K562 (cell line): ENCODE results near the gene ST3GAL3. TPM values are rescaled to one million over a fixed set of nuclear protein-coding genes. Genes with fewer than 3 reads are reported as not detected.

Source experiments
- BDP1 ChIP-seq: IDR thresholded peaks from 3 replicates; pipeline ENCODE4 v1.6.1; 2011; ENCODE audit not compliant: insufficient read length, insufficient read depth
- CBX3 ChIP-seq, 2 experiments: IDR thresholded peaks; 1 replicate in 1 of 2; 2 replicates in 1 of 2; pipeline ENCODE4 v1.6.1; 2012; ENCODE audit warnings: inconsistent platforms in 2 of 2, low read length in 2 of 2, borderline replicate concordance in 1 of 2, control low read depth in 1 of 2
- DMBX1 ChIP-seq: fragments of 250-450 bp; sonication (Bioruptor Pico); IDR thresholded peaks from 2 replicates; pipeline ENCODE4 v1.8.0; 2022; ENCODE audit warnings: inconsistent platforms, mild to moderate bottlenecking, moderate library complexity, borderline replicate concordance
- FOXJ2 ChIP-seq: fragments of 200-800 bp; sonication (Bioruptor generic); IDR thresholded peaks from 2 replicates; pipeline ENCODE4 v1.6.1; 2016; ENCODE audit warnings: missing genetic modification characterization, missing compliant biosample characterization
- GABPB1 ChIP-seq: sonication (generic); formaldehyde crosslinking; IDR thresholded peaks from 2 replicates; pipeline ENCODE4 v1.8.0; 2022; ENCODE audit warnings: mild to moderate bottlenecking, missing genetic modification reagents
- HIVEP1 ChIP-seq: fragments of 250-450 bp; sonication (Bioruptor Pico); IDR thresholded peaks from 2 replicates; pipeline ENCODE4 v1.4.0; 2020; ENCODE audit warnings: mild to moderate bottlenecking
- NCOR1 ChIP-seq: fragments of 450-650 bp; IDR thresholded peaks from 2 replicates; pipeline ENCODE4 v1.6.1; 2016; ENCODE audit warnings: mild to moderate bottlenecking, moderate library complexity
- NONO ChIP-seq, 2 experiments: fragments of 200-400 bp in 1 of 2; fragments of 450-650 bp in 1 of 2; formaldehyde crosslinking in 1 of 2; IDR thresholded peaks; 2 replicates each; pipeline ENCODE4 v1.6.1; 2017; ENCODE audit warnings: low read depth in 2 of 2, mild to moderate bottlenecking in 2 of 2, moderate library complexity in 2 of 2, low read length in 1 of 2
- PRPF4 ChIP-seq: fragments of 200-400 bp; formaldehyde crosslinking; IDR thresholded peaks from one replicate; pipeline ENCODE4 v1.6.1; 2017; ENCODE audit warnings: low read length, low read depth, mild to moderate bottlenecking; ENCODE audit not compliant: insufficient read depth, poor library complexity, severe bottlenecking
- SMC3 ChIP-seq: conservative IDR thresholded peaks from 2 replicates; pipeline ENCODE4 v1.6.1; 2011; ENCODE audit warnings: low read depth, low read length, improper control_type of control experiment; ENCODE audit not compliant: insufficient read depth
- SRSF3 ChIP-seq: fragments of 200-400 bp; formaldehyde crosslinking; IDR thresholded peaks from 2 replicates; pipeline ENCODE4 v1.6.1; 2016; ENCODE audit warnings: mild to moderate bottlenecking, low read length, moderate library complexity; ENCODE audit not compliant: insufficient read depth
- TEAD1 ChIP-seq, 2 experiments: fragments of 450-650 bp in 1 of 2; sonication (generic) in 1 of 2; formaldehyde crosslinking; IDR thresholded peaks; 2 replicates each; pipeline versions ENCODE4 v1.4.0 to v1.8.0; 2020 to 2022; ENCODE audit warnings: mild to moderate bottlenecking in 2 of 2, missing genetic modification reagents in 1 of 2
- TRIM24 ChIP-seq, 2 experiments: fragments of 450-650 bp; IDR thresholded peaks; 2 replicates each; pipeline ENCODE4 v1.6.1; 2016
- ZNF408 ChIP-seq: fragments of 250-450 bp; sonication (Bioruptor Pico); IDR thresholded peaks from 2 replicates; pipeline ENCODE4 v1.4.0; 2020; ENCODE audit warnings: low read depth, mild to moderate bottlenecking, moderate library complexity
- polyA plus RNA-seq, 8 experiments: library from polyadenylated mRNA; depleted of rRNA in 4 of 8; stranded (reverse) in 5 of 8; unstranded in 3 of 8; fragments of >200 nt; fragmentation: Nextera tagmentation in 2 of 8; fragmentation: Illumina TruSeq in 1 of 8; extraction: Ambion mirVana in 2 of 8; extraction: Trizol in 1 of 8; gene quantifications; 2 replicates each; pipeline versions ENCODE4 v1.2.1 to v1.2.3, GENCODE V29; 2011 to 2014; ENCODE audit warnings: inconsistent platforms in 1 of 8, missing spikeins in 1 of 8
- total RNA-seq, 7 experiments: library from RNA; depleted of rRNA in 6 of 7; stranded (reverse); fragments of >200 nt in 6 of 7; fragmentation: Illumina TruSeq in 2 of 7; extraction: Trizol in 2 of 7; gene quantifications; 2 replicates each; pipeline versions ENCODE4 v1.2.1 to v1.2.3, GENCODE V29; 2011 to 2021; ENCODE audit warnings: low replicate concordance in 1 of 7
- TF ChIP-seq, protein P1 (sequence below): fragments of 450-650 bp; IDR thresholded peaks from 2 replicates; pipeline ENCODE4 v1.6.1; 2014; ENCODE audit warnings: low read depth, mild to moderate bottlenecking, moderate library complexity, borderline replicate concordance
- TF ChIP-seq, protein P2 (sequence below): fragments of 250-450 bp; sonication (Bioruptor Pico); IDR thresholded peaks from 2 replicates; pipeline ENCODE4 v1.4.0; 2020; ENCODE audit warnings: mild to moderate bottlenecking
- TF ChIP-seq, protein P3 (sequence below): conservative IDR thresholded peaks from 2 replicates; pipeline ENCODE4 v1.6.1; 2011; ENCODE audit warnings: low read depth, mild to moderate bottlenecking, low read length; ENCODE audit not compliant: control insufficient read depth
- TF ChIP-seq, protein P4 (sequence below): fragments of 250-450 bp; sonication (Bioruptor Pico); IDR thresholded peaks from 2 replicates; pipeline ENCODE4 v1.5.0; 2020; ENCODE audit warnings: mild to moderate bottlenecking, borderline replicate concordance
- TF ChIP-seq, protein P5 (sequence below): sonication (generic); formaldehyde crosslinking; IDR thresholded peaks from 2 replicates; pipeline ENCODE4 v1.8.1; 2023; ENCODE audit warnings: mild to moderate bottlenecking, missing genetic modification reagents

Gene ST3GAL3
- total and polyA plus RNA-seq, 9 of the 15 experiments (the other 6 are each of a cell fraction or from before 2014, with no cell fraction given), result 1.2 to 18.9 (median 11.0) TPM

DNA sequence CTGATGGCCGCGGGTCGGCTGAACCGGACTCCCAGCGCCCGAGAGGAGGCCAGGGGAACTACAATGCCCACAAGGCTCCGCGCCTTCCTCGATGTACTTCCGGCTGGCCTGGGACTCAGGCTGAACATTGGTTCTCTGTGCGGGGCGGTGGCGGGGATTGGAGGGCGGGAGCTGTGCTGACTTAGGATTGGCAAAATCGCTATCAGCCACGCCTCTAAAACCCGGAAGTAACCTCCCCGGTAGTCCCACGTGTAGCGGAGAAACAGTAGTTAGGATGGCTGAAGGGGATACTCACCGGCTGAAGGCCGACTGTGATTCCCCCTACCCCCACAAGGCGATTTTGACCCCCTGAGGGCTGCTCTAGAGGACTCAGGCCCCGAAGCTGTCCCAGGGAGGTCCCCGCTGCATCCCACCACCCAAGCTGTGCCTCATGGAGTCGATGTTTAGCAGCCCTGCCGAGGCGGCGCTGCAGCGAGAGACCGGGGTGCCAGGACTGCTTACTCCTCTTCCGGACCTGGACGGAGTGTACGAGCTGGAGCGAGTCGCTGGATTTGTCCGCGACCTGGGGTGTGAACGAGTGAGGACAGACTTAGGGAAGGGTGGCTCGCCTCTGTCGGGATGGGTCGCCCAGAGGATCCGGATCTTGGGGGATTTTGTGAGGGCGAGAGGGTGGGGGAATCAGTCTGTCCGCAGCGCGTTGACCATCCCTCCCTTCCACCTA is 262.6 kb downstream of the ST3GAL3 start, which contains the start of gene DPH2 (continued):
- TF ChIP-seq, protein P1, sequence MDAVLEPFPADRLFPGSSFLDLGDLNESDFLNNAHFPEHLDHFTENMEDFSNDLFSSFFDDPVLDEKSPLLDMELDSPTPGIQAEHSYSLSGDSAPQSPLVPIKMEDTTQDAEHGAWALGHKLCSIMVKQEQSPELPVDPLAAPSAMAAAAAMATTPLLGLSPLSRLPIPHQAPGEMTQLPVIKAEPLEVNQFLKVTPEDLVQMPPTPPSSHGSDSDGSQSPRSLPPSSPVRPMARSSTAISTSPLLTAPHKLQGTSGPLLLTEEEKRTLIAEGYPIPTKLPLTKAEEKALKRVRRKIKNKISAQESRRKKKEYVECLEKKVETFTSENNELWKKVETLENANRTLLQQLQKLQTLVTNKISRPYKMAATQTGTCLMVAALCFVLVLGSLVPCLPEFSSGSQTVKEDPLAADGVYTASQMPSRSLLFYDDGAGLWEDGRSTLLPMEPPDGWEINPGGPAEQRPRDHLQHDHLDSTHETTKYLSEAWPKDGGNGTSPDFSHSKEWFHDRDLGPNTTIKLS, result peak; percentile 82
- no peak for TF ChIP-seq CBX3 (IDR thresholded peaks at IDR 0.05; ENCODE audit: borderline replicate concordance in 1 of 2, low read length in 2 of 2)
- TF ChIP-seq NONO (IDR thresholded peaks at IDR 0.05; ENCODE audit: low read depth in 2 of 2, low read length in 1 of 2), result no peak
- TF ChIP-seq TRIM24 (IDR thresholded peaks at IDR 0.05), result no peak
- TF ChIP-seq FOXJ2 (tag), result no peak; the same call in 1 of the 2 replicates
- TF ChIP-seq NCOR1, result no peak
- no peak for TF ChIP-seq BDP1
- TF ChIP-seq, protein P2, sequence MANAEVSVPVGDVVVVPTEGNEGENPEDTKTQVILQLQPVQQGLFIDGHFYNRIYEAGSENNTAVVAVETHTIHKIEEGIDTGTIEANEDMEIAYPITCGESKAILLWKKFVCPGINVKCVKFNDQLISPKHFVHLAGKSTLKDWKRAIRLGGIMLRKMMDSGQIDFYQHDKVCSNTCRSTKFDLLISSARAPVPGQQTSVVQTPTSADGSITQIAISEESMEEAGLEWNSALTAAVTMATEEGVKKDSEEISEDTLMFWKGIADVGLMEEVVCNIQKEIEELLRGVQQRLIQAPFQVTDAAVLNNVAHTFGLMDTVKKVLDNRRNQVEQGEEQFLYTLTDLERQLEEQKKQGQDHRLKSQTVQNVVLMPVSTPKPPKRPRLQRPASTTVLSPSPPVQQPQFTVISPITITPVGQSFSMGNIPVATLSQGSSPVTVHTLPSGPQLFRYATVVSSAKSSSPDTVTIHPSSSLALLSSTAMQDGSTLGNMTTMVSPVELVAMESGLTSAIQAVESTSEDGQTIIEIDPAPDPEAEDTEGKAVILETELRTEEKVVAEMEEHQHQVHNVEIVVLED (CRISPR knock-in tag), result no peak
- TF ChIP-seq, protein P3, sequence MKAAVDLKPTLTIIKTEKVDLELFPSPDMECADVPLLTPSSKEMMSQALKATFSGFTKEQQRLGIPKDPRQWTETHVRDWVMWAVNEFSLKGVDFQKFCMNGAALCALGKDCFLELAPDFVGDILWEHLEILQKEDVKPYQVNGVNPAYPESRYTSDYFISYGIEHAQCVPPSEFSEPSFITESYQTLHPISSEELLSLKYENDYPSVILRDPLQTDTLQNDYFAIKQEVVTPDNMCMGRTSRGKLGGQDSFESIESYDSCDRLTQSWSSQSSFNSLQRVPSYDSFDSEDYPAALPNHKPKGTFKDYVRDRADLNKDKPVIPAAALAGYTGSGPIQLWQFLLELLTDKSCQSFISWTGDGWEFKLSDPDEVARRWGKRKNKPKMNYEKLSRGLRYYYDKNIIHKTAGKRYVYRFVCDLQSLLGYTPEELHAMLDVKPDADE, result peak; percentile 92
- TF ChIP-seq, protein P4, sequence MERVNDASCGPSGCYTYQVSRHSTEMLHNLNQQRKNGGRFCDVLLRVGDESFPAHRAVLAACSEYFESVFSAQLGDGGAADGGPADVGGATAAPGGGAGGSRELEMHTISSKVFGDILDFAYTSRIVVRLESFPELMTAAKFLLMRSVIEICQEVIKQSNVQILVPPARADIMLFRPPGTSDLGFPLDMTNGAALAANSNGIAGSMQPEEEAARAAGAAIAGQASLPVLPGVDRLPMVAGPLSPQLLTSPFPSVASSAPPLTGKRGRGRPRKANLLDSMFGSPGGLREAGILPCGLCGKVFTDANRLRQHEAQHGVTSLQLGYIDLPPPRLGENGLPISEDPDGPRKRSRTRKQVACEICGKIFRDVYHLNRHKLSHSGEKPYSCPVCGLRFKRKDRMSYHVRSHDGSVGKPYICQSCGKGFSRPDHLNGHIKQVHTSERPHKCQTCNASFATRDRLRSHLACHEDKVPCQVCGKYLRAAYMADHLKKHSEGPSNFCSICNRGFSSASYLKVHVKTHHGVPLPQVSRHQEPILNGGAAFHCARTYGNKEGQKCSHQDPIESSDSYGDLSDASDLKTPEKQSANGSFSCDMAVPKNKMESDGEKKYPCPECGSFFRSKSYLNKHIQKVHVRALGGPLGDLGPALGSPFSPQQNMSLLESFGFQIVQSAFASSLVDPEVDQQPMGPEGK (CRISPR knock-in tag), result no peak
- TF ChIP-seq HIVEP1 (CRISPR knock-in tag), result no peak
- TF ChIP-seq TEAD1 (CRISPR knock-in tag; IDR thresholded peaks at IDR 0.05), result 0 out of 4 replicates have a peak, but pooled peaks of 1 of the 2 experiments have one; percentile 67
- no peak for TF ChIP-seq SMC3
- TF ChIP-seq SRSF3, result no peak
- no peak for TF ChIP-seq DMBX1 (CRISPR knock-in tag)
- TF ChIP-seq GABPB1, result peak; percentile 99
- no peak for TF ChIP-seq PRPF4
- TF ChIP-seq ZNF408 (CRISPR knock-in tag), result no peak
- TF ChIP-seq, protein P5, sequence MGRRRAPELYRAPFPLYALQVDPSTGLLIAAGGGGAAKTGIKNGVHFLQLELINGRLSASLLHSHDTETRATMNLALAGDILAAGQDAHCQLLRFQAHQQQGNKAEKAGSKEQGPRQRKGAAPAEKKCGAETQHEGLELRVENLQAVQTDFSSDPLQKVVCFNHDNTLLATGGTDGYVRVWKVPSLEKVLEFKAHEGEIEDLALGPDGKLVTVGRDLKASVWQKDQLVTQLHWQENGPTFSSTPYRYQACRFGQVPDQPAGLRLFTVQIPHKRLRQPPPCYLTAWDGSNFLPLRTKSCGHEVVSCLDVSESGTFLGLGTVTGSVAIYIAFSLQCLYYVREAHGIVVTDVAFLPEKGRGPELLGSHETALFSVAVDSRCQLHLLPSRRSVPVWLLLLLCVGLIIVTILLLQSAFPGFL (CRISPR knock-in tag), result no peak
